NCI-H1092 treated with DMSO at 0.1 percent for 48 hours (cell line): ENCODE results near the gene MCM7.

Experiments used
- DNase-seq: peaks from one replicate; lab custom pipeline; 2025; lab: John Stamatoyannopoulos, UW

The MCM7 gene

DNA sequence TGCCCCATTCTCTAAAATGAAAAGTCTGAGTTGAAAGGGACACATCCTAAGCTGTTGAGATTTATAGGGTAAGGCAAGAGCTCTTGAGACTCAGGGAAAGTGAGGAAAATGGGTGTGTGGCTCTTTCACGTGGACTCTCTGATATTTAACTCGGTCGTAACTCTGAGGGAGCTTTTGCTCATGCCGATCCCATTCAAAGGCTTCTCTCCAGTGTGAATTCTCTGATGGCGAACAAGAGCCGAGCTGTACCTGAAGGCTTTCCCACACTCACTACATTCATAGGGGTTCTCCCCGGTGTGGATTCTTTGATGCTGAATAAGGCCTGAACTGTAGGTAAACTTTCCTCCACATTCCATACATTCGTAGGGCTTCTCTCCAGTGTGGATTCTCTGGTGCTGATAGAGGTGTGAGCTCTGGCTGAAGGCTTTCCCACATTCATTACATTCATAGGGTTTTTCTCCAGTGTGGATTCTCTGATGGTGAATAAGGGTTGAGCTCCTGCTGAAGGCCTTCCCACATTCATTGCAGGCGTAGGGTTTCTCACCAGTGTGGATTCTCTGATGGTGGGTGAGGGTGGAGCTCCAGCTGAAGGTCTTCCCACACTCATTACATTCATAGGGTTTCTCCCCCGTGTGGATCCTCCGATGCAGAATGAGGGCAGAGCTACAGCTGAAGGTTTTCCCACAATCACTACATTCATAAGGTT is 30.0 kb downstream of the MCM7 start:
- DNase-seq, result no peak

DNA sequence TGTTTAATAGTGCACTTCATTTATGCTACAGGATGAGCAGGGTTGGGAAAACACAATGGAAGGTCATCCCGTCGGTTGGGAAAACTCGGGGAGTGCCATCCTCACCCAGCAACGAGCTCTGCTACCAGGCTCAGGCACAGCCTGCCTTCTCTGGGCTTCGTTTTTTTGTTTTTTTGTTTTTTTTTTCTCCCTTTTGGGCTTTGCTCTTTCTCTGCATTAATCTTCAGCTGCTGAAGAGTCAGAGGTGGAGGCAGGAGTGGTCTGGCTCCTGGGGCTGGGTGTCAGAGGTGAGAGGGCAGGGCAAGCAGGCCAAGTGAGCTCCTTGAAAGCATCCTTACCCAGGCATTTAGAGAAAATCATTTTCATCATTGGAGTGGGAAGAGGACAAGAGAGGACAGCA is 31.2 kb downstream of the MCM7 start:
- DNase-seq, result no peak

DNA sequence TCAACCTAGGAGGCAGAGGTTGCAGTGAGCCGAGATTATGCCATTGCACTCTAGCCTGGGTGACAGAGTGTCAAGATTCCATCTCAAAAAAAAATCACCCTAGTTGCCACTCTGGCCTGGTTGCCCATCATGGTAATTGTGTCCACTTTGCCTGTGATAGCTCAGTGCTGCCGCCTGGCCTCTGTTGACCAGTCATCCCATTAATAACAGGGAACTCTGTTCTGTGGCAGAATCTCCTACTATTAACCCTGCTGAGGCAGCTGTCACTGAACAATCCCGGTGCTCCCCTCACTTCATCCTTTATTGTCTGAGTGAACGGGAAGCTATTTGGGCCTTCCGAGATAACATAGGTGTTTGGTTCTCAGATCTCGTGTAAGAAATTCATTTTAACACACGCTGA is 34.2 kb downstream of the MCM7 start:
- no peak for DNase-seq

DNA sequence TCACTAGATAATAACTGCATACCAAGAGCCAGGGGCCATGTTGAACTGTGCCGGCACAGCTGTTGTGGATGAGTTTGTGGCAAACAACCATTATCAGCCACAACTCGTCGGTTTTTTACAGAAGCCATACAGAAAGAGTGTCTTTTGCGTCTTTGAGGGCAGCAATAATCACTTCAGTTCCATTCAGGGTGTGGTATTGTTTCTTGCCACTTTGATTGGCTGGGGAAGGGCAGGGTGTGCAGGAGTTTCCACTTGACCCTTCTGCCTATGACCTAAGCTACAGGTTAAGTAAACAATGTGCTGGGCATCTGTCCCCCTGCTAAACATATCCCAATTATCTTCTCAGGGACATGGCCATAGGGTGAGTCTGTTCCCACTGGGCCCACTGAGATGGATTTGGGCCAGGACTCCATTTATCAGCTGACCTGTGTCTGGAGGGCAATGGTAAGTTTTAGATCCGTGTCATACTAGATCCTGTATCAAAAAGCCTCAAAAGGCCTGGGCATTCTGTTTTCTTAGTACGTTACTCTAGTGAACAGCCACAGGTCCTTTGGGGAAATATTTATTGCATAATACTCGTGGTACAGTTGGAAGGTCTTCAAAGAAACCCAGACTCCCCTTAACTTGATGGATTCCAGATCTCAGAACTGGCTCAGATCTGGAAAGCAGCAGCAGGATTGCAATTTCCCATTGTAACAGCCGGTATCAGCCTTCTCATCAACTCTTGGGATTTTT is 35.6 kb downstream of the MCM7 start:
- no peak for DNase-seq

DNA sequence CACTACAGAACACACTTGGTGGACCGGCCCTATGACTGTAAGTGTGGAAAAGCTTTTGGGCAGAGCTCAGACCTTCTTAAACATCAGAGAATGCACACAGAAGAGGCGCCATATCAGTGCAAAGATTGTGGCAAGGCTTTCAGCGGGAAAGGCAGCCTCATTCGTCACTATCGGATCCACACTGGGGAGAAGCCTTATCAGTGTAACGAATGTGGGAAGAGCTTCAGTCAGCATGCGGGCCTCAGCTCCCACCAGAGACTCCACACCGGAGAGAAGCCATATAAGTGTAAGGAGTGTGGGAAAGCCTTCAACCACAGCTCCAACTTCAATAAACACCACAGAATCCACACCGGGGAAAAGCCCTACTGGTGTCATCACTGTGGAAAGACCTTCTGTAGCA is 37.0 kb downstream of the MCM7 start:
- no peak for DNase-seq

DNA sequence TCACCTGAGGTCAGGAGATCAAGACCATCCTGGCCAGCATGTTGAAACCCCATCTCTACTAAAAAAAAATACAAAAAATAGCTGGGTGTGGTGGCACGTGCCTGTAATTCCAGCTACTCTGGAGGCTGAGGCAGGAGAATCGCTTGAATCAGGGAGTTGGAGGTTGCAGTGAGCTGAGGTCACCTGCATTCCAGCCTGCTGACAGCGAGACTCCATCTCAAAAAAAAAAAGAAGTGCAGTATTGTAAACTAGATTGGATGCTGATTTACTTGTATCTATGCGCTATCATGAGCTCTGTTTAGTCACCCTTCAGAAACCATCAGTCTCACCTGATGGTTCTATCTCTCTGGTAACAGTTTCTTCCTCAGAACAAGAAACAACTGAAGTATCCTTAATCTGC is 37.8 kb downstream of the MCM7 start:
- DNase-seq, result no peak

DNA sequence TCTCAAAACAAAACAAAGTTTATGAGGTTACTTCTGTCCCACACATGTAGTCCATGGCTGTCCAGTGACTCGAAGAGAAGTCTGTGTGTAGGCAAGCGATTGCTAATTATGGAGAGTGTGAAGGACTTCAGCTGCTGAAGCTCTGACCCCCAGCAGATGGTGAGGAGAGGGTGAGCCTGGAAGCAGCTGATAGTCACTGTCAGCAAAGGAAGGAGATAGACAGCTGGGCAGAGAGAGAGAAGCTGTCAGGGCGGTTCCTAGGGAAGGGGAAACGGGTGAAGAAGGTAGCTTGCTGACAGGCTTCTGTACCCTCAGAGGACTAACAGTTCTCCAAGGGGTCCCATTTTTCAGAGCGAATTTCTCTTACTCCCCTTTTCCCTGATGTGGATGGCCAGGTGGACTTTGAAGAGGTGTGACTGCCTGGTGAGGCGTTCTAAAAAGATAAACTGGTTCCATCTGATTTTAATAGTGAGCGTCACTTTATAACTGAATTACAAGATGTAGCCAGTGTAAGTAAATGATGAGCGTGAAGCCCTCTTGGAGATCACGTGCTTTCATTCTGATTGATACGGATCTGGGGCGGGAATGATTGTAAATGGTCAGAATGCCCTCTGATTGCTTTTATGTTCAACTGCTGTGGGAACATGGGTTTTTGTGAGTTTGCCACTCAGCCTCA is 39.5 kb downstream of the MCM7 start:
- no peak for DNase-seq

DNA sequence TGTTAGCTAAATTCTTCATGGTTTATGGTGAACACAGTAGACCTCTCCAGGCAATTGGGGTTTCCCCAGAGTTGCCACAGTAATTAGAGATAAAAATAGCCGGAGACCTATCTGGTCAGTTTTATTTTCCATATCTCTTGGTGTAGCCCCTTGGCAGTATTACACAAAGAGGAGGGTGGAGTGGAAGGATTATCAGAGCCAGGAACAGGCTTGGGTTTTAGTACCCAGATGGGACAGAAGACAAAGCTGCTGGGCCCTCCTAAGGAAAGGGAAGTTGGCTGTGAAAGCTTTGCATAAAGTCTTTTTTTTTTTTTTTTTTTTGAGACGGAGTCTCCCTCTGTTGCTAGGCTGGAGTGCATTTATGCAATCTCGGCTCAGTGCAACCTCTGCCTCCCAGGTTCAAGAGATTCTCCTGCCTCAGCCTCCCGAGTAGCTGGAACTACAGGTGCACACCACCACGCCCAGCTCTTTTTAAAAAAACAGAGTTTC is 41.9 kb downstream of the MCM7 start:
- no peak for DNase-seq

DNA sequence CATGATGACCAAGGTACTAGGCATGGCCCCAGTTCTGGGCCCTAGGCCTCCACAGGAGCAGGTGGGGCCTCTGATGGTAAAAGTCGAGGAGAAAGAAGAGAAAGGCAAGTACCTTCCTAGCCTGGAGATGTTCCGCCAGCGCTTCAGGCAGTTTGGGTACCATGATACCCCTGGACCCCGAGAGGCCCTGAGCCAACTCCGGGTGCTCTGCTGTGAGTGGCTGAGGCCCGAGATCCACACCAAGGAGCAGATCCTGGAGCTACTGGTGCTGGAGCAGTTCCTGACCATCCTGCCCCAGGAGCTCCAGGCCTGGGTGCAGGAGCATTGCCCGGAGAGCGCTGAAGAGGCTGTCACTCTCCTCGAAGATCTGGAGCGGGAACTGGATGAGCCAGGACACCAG is 44.2 kb downstream of the MCM7 start:
- no peak for DNase-seq

DNA sequence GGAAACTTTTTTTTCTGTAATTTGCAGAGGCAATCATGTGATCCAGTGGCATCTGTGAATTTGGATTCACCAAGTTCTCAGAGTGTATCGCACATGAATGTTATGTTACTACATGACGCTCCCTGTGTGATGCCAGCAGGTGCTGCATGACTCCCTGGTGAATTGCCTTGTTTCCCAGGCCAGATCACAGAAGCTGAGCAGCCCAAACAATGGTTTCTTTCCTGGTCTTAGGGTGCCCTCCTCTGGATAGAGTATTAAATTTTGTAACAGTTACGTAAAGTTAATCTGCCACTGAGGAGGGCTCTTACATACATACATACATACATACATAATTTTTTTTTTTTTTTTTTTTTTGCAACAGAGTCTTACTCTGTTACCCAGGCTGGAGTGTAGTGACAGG is 48.0 kb downstream of the MCM7 start:
- peak; percentile 89 for DNase-seq

DNA sequence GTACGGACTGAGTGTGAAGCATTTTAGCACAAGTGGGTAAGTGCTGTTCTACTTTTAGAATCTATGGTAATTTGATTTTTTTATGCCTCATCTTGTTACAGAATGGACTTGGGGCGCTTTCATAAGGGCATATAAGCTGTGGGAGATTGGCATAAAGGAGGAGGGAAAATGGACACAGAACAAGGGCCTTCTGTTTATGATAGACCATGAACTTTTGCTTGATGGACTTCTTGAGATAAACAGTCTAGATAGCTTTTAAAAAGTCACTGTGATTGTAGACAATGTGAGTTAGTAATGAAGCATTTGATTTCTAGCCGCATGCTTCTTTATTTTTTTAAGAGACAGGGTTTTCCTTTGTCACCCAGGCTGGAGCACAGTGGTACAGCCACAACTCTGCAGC is 49.6 kb downstream of the MCM7 start:
- no peak for DNase-seq

DNA sequence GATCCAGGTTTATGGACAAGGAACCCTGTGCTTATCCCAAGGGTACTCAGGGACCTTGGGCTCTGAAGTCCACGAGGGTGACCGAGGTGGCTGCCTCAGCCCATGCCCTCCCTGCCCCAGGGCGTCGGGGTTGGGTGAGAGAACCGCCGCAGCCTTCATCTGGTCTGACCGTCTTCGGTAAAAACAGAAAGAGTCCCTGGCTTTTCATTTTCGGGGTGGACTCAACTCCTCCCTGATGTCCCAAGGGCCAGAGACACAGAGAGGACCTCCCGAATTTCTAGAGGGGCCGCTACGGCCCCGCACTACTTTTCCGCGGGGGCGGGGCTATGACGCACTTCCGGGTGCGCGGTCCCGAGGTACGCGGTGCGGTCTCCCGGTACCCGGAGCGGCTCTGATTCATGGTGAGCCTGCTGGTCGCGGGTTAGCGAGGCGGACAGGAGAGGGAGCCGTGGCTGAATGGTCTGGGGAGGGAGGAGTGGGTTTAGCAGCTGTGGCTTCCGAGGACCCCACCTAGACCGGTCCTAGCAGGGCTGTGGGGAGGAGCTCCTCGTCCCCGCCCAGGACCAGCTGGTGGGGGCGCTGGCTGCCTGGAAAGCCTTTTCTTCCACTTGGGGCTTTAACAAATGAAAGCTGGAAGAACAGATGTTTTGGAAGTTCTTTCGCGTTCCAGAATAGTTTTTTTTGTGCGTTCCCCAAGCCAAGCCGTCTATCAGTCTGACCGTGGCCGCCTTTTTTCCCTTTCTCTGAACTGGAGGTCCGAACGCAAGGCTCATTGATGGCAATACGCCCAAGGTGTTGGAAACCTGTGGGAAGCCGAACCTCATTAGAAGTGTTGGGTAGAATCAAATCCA is 51.5 kb downstream of the MCM7 start, which contains the start of gene ZSCAN21:
TSS of gene ZSCAN21 (plus strand) at position 334 of the 851 bp plus-strand sequence. CDS start 7,233 bp downstream, outside the sequence.
- peak; percentile 82 for DNase-seq

DNA sequence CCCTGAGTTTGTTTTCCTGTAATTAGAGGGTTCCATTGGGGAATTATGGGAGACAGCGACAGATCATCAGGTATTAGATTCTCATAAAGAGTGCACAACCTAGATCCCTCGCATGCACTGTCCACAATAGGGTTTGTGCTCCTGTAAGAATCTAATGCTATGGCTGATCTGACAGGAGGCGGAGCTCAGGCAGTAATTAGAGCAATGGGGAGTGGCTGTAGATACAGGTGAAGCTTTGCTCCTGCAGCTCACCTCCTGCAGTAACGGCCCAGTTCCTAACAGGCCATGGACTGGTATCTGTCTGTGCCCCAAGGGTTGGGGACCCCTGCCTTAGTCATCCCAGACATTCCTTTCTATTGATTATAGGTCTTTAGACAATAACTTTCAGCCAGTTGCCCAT is 52.5 kb downstream of the MCM7 start:
- DNase-seq, result no peak

DNA sequence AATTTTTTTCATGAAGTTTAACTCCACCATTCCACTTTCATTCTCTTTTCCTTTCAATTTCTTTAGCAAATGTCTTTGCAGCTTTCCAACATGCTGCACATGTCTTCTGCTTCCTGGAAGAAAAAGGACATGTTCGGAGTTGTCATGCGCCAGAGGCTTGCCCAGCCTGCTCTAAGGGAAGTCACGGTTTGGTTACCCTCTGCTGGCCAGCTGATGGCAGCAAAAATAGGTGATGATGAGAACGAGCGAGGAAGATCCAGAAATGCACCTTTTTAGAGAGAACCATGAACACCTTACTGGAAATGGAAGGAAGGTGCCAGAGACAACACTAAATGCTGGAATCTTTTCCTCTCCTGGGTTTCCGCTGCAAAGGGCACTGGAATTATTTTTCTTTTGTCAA is 56.5 kb downstream of the MCM7 start:
- DNase-seq, result no peak
